Epidermal melanocyte (primary cell): ENCODE data around the gene ZFX.

ENCODE experiments used
- DNase-seq: peaks from one replicate; pipeline ENCODE4 v3.0.0; 2011; ENCODE audit warnings: low spot score; ENCODE audit not compliant: insufficient read length

Gene ZFX

GRCh38 chrX:24235084-24235710, 85.7 kb downstream of the ZFX start:
- no peak for DNase-seq

GRCh38 chrX:24241822-24242648, 92.5 kb downstream of the ZFX start:
- DNase-seq: no peak

GRCh38 chrX:24242649-24243175, 93.2 kb downstream of the ZFX start:
- DNase-seq: peak; percentile 43

GRCh38 chrX:24243188-24243587, 93.7 kb downstream of the ZFX start:
- DNase-seq: no peak

- DNase-seq: no peak
Observed at GRCh38 chrX:24243692-24244091, 94.2 kb downstream of the ZFX start.

- DNase-seq: peak; percentile 18
Observed at GRCh38 chrX:24245202-24245601, 95.7 kb downstream of the ZFX start.

- no peak for DNase-seq
Observed at GRCh38 chrX:24248042-24248441, 98.5 kb downstream of the ZFX start.

GRCh38 chrX:24253030-24253429, 103.5 kb downstream of the ZFX start:
- DNase-seq: no peak

GRCh38 chrX:24253469-24253868, 103.9 kb downstream of the ZFX start:
- no peak for DNase-seq

GRCh38 chrX:24257011-24257410, 107.5 kb downstream of the ZFX start:
- no peak for DNase-seq

GRCh38 chrX:24259544-24260240, 110.2 kb downstream of the ZFX start:
- DNase-seq: no peak

- no peak for DNase-seq
Observed at GRCh38 chrX:24260842-24261550, 111.5 kb downstream of the ZFX start.

- DNase-seq: no peak
Observed at GRCh38 chrX:24262309-24262708, 112.8 kb downstream of the ZFX start.

GRCh38 chrX:24264383-24264782, 114.9 kb downstream of the ZFX start:
- DNase-seq: no peak
